A549 (cell line): ENCODE measurements around the gene BNC2. TPM values are rescaled to one million over a fixed set of nuclear protein-coding genes. Genes with fewer than 3 reads are reported as not detected.

Source experiments
- ATAC-seq, 2 experiments: fragments of 200-7000 bp in 1 of 2; fragments of >200 bp in 1 of 2; cut with Nextera tagmentation in 1 of 2; cut with Tn5 transposase in 1 of 2; 3 replicates each; pipeline versions ENCODE4 v1.8.0 to v1.9.1; 2018 to 2020; ENCODE audit warnings: mild to moderate bottlenecking in 1 of 2, moderate library complexity in 1 of 2
- CTCF ChIA-PET: fragments of 300-600 bp; sonication (Branson Sonifier 250); formaldehyde crosslinking; extraction: SDS; loops from one replicate; lab custom pipeline; 2021; ENCODE audit warnings: antibody characterized with exemption, inconsistent platforms; lab: Yijun Ruan, JAX
- POLR2A ChIA-PET: fragments of 350-600 bp; formaldehyde crosslinking; extraction: SDS; loops from one replicate; lab custom pipeline; 2021; ENCODE audit warnings: antibody characterized with exemption, inconsistent platforms; lab: Yijun Ruan, JAX
- DNase-seq, 2 experiments: peaks; one replicate each; pipeline versions ENCODE4 v3.0.0 to v3.0.0-alpha.2; 2011 to 2016; ENCODE audit warnings: low read depth in 1 of 2, low spot score in 1 of 2
- FAIRE-seq: peaks from 2 replicates; lab custom pipeline; 2011; peaks lifted over from hg19 to GRCh38; lab: Jason Lieb, UNC
- H3K27ac ChIP-seq, 2 experiments: fragments of >200 bp; sonication (Bioruptor Twin); formaldehyde crosslinking; 3 replicates each; pipeline ENCODE4 v1.5.1; 2016 to 2017
- H3K4me1 ChIP-seq: fragments of >200 bp; sonication (Bioruptor Twin); formaldehyde crosslinking; 3 replicates; pipeline ENCODE4 v1.6.1; 2016
- H3K4me2 ChIP-seq: fragments of >200 bp; sonication (Bioruptor Twin); formaldehyde crosslinking; 3 replicates; pipeline ENCODE4 v1.6.1; 2016
- H3K4me3 ChIP-seq: fragments of >200 bp; sonication (Bioruptor Twin); formaldehyde crosslinking; 3 replicates; pipeline ENCODE4 v1.5.1; 2016
- H3K9me3 ChIP-seq: fragments of >200 bp; sonication (Bioruptor Twin); formaldehyde crosslinking; 3 replicates; pipeline ENCODE4 v1.6.1; 2016
- BHLHE40 ChIP-seq: IDR thresholded peaks from 2 replicates; pipeline ENCODE4 v1.6.1; 2012; ENCODE audit warnings: low read depth, low read length, inconsistent platforms
- CBX2 ChIP-seq: fragments of 200-600 bp; sonication (generic); IDR thresholded peaks from 2 replicates; pipeline ENCODE4 v1.6.1; 2016; ENCODE audit warnings: low read depth, mild to moderate bottlenecking, borderline replicate concordance
- CEBPB ChIP-seq, 2 experiments: fragments of >200 bp in 1 of 2; sonication (Bioruptor Twin) in 1 of 2; formaldehyde crosslinking in 1 of 2; IDR thresholded peaks; 2 replicates each; pipeline ENCODE4 v1.6.1; 2012 to 2016
- E2F6 ChIP-seq: IDR thresholded peaks from 2 replicates; pipeline ENCODE4 v1.6.1; 2012; ENCODE audit warnings: low read depth, borderline replicate concordance
- EHF ChIP-seq: fragments of 250-450 bp; sonication (Bioruptor Pico); IDR thresholded peaks from 2 replicates; pipeline ENCODE4 v1.5.0; 2020; ENCODE audit warnings: mild to moderate bottlenecking
- ELK1 ChIP-seq: fragments of 150-350 bp; IDR thresholded peaks from 2 replicates; pipeline ENCODE4 v1.6.1; 2014; ENCODE audit warnings: low read depth, mild to moderate bottlenecking, low read length
- EP300 ChIP-seq, 2 experiments: fragments of >200 bp; sonication (Bioruptor Twin); formaldehyde crosslinking; IDR thresholded peaks; 2 replicates in 1 of 2; 3 replicates in 1 of 2; pipeline ENCODE4 v1.6.1; 2016 to 2017
- FOSB ChIP-seq: fragments of 250-450 bp; sonication (Bioruptor Pico); IDR thresholded peaks from 2 replicates; pipeline ENCODE4 v1.5.0; 2020; ENCODE audit warnings: mild to moderate bottlenecking, moderate library complexity
- HES2 ChIP-seq: fragments of >200 bp; sonication (Bioruptor Twin); formaldehyde crosslinking; IDR thresholded peaks from 2 replicates; pipeline ENCODE4 v1.6.1; 2016
- HOXA7 ChIP-seq: fragments of 250-450 bp; sonication (Bioruptor Pico); IDR thresholded peaks from 2 replicates; pipeline ENCODE4 v1.5.0; 2020; ENCODE audit warnings: mild to moderate bottlenecking, moderate library complexity
- HOXB13 ChIP-seq: fragments of 250-450 bp; sonication (Bioruptor Pico); IDR thresholded peaks from 2 replicates; pipeline ENCODE4 v1.5.0; 2020; ENCODE audit warnings: low read depth, mild to moderate bottlenecking, moderate library complexity
- JUN ChIP-seq, 2 experiments: fragments of >200 bp; sonication (Bioruptor Twin); formaldehyde crosslinking; IDR thresholded peaks; 2 replicates in 1 of 2; 3 replicates in 1 of 2; pipeline ENCODE4 v1.6.1; 2016 to 2017
- KDM1A ChIP-seq: fragments of 200-600 bp; sonication (generic); IDR thresholded peaks from 2 replicates; pipeline ENCODE4 v1.6.1; 2016; ENCODE audit warnings: low read depth, mild to moderate bottlenecking
- KDM5A ChIP-seq: fragments of 200-600 bp; sonication (generic); IDR thresholded peaks from 2 replicates; pipeline ENCODE4 v1.6.1; 2016; ENCODE audit warnings: antibody characterized with exemption, mild to moderate bottlenecking
- MAZ ChIP-seq: fragments of 150-350 bp; IDR thresholded peaks from 2 replicates; pipeline ENCODE4 v1.6.1; 2014; ENCODE audit warnings: antibody characterized with exemption, low read depth, low read length, borderline replicate concordance
- NR3C1 ChIP-seq: fragments of >200 bp; sonication (Bioruptor Twin); formaldehyde crosslinking; IDR thresholded peaks from 3 replicates; pipeline ENCODE4 v1.6.1; 2017
- PHF8 ChIP-seq: fragments of 200-600 bp; sonication (generic); IDR thresholded peaks from 2 replicates; pipeline ENCODE4 v1.6.1; 2016; ENCODE audit warnings: low read depth, mild to moderate bottlenecking, antibody characterized with exemption, moderate library complexity, borderline replicate concordance
- POLR2A ChIP-seq: IDR thresholded peaks from 2 replicates; pipeline ENCODE4 v1.6.1; 2012; ENCODE audit warnings: mild to moderate bottlenecking, low read length
- POLR2AphosphoS2 ChIP-seq: conservative IDR thresholded peaks from 2 replicates; pipeline ENCODE4 v1.6.1; 2012; ENCODE audit warnings: low read length, improper control_type of control experiment, inconsistent platforms
- RFX5 ChIP-seq: fragments of 450-650 bp; IDR thresholded peaks from 2 replicates; pipeline ENCODE4 v1.7.1; 2014; ENCODE audit warnings: antibody characterized with exemption, mild to moderate bottlenecking, moderate library complexity
- TP53 ChIP-seq: fragments of 250-450 bp; sonication (Bioruptor Pico); IDR thresholded peaks from 2 replicates; pipeline ENCODE4 v1.5.0; 2021; ENCODE audit warnings: mild to moderate bottlenecking, moderate library complexity
- USF2 ChIP-seq: fragments of 450-650 bp; IDR thresholded peaks from 2 replicates; pipeline ENCODE4 v1.6.1; 2014; ENCODE audit warnings: antibody characterized with exemption
- ZFP36 ChIP-seq: fragments of 450-650 bp; IDR thresholded peaks from 2 replicates; pipeline ENCODE4 v1.6.1; 2014; ENCODE audit warnings: borderline replicate concordance; ENCODE audit not compliant: partially characterized antibody
- ZNF302 ChIP-seq: fragments of 250-450 bp; sonication (Bioruptor Pico); IDR thresholded peaks from 2 replicates; pipeline ENCODE4 v1.9.0; 2021; ENCODE audit warnings: inconsistent platforms, mild to moderate bottlenecking, moderate library complexity
- ZSCAN20 ChIP-seq: fragments of 250-450 bp; sonication (Bioruptor Pico); IDR thresholded peaks from 2 replicates; pipeline ENCODE4 v1.8.0; 2022; ENCODE audit warnings: mild to moderate bottlenecking, moderate library complexity
- WGBS: methylation state at CpG from one replicate; pipeline ENCODE4 v1.1.6; 2017; ENCODE audit errors: missing lambda C conversion rate; 5-methylcytosine and 5-hydroxymethylcytosine counted together
- polyA plus RNA-seq, 4 experiments: library from polyadenylated mRNA; depleted of rRNA in 3 of 4; stranded (reverse); fragments of >200 nt; fragmentation: RNase III in 1 of 4; extraction: RNeasy Plus Mini Kit Qiagen cat#74134 plus additional on column Dnase treatment in 1 of 4; gene quantifications; 2 replicates in 3 of 4; 3 replicates in 1 of 4; pipeline ENCODE4 v1.2.3, GENCODE V29; 2011 to 2017
- TF ChIP-seq, protein P1 (sequence below): fragments of 250-450 bp; sonication (Bioruptor Pico); IDR thresholded peaks from 2 replicates; pipeline ENCODE4 v1.5.0; 2021; ENCODE audit warnings: mild to moderate bottlenecking, moderate library complexity, borderline replicate concordance

The BNC2 gene
- polyA plus RNA-seq, 2 of the 4 experiments (the other 2 are of a cell fraction): 6.2 to 7.5 TPM

DNA sequence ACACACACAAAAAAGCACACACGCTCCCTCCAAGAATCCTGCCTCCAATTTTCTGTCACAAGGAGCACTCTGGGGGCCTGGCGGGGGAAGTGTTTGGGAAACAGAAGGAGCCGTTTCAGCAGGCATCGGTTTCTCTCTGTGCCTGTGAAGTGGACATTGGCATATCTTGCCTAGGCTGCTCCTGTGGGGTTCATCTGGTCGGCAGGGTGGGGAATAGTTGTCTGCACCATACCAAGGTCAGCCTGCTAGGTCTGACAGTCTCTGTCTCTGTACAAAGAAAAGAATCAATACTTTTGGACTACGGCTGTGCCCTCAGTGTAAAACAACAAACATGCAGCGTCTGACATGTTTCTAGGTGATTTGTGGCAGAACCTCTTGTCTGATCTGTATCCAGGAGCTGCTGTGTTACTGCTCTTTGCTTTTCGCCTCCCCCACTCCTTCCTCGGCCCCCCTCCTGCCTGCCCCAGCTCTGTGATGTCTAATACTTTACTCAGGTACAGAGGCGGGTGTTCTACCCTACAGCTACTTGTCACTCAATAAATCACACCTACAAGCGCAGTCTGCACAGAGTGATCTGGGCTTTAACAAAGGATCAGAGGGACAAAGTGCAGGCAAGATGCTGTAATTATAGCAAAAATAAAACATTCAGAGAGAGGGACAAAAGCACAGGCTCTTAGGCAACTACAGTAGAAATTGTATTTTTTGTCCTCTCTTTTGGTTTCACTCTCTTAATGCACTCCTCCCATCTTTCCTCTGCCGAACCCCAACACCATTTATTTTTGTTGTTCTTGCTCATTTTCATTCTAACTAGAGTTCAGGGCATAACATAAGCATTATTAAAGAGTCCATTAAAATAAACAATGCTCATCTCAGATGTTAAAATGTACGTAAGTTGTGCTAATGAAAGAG is 216.7 kb downstream of the BNC2 start:
- peak; percentile 49 to 63; a peak in 5 of 6 replicates for ATAC-seq
- no peak overlapping the region for H3K4me3 ChIP-seq
- POLR2A ChIA-PET: no interaction called here
- TF ChIP-seq EP300 (IDR thresholded peaks at IDR 0.05) (no peak), JUN (IDR thresholded peaks at IDR 0.05) (no peak), ZSCAN20 (CRISPR knock-in tag) (no peak), CEBPB (IDR thresholded peaks at IDR 0.05) (no peak), BHLHE40 (no peak), EHF (CRISPR knock-in tag) (no peak), MAZ (no peak), HOXB13 (CRISPR knock-in tag) (no peak), FOSB (CRISPR knock-in tag) (no peak), RFX5 (no peak), ZNF302 (CRISPR knock-in tag) (no peak)
- TF ChIP-seq, protein P1, sequence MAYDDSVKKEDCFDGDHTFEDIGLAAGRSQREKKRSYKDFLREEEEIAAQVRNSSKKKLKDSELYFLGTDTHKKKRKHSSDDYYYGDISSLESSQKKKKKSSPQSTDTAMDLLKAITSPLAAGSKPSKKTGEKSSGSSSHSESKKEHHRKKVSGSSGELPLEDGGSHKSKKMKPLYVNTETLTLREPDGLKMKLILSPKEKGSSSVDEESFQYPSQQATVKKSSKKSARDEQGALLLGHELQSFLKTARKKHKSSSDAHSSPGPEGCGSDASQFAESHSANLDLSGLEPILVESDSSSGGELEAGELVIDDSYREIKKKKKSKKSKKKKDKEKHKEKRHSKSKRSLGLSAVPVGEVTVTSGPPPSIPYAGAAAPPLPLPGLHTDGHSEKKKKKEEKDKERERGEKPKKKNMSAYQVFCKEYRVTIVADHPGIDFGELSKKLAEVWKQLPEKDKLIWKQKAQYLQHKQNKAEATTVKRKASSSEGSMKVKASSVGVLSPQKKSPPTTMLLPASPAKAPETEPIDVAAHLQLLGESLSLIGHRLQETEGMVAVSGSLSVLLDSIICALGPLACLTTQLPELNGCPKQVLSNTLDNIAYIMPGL (CRISPR knock-in tag): no peak
- TF ChIP-seq, all 56 proteins: peak for 0
- Histone ChIP-seq H3K27ac (peak overlapping the region in 1 of 2 experiments; percentile 63; a peak in 3 of 6 replicates), H3K4me2 (peak overlapping the region; percentile 57), H3K9me3 (no peaks in the 10 kb centered on the region), H3K4me1 (peaks cover 24% of the 10 kb centered on the region)
- CTCF ChIA-PET: interaction anchor here (0.7 to 1.4 kb wide), 2 partner anchors 17 to 91 kb away, joined by 3 to 4 read pairs; no protein-coding TSS in a partner anchor
- 64% methylated on average over 13 of the region's 13 CpGs for WGBS
- DNase-seq (no peak), FAIRE-seq (no peak)

GRCh38 chr9:16652582-16652981 is 217.9 kb downstream of the BNC2 start:
- FAIRE-seq (no peak), ATAC-seq (no peak), DNase-seq (no peak)
- no peak for TF ChIP-seq E2F6
- no peak for TF ChIP-seq HES2
- no peak for TF ChIP-seq POLR2AphosphoS2
- TF ChIP-seq TP53 (CRISPR knock-in tag): no peak
- no peak for TF ChIP-seq ZFP36
- no peak for TF ChIP-seq HOXA7 (CRISPR knock-in tag)
- no peak for TF ChIP-seq USF2
- TF ChIP-seq ELK1: no peak
- no peak for TF ChIP-seq RFX5
- no peak for TF ChIP-seq MAZ
- no peak for TF ChIP-seq CBX2
- TF ChIP-seq EHF (CRISPR knock-in tag): no peak
- TF ChIP-seq POLR2A: no peak
- no peak for TF ChIP-seq PHF8
- no peak for TF ChIP-seq KDM1A
- TF ChIP-seq NR3C1: no peak
- no peak for TF ChIP-seq KDM5A
- TF ChIP-seq CEBPB (IDR thresholded peaks at IDR 0.05): no peak
- H3K4me3 ChIP-seq: no peak overlapping the region
- peaks cover 24% of the 10 kb centered on the region for H3K4me1 ChIP-seq
- H3K27ac ChIP-seq: no peak overlapping the region
- CTCF ChIA-PET: interaction anchor here (1.4 kb wide), 1 partner anchor 18 kb away, joined by 3 read pairs; no protein-coding TSS in a partner anchor
- WGBS: 64% methylated on average over 4 of the region's 4 CpGs
- no peaks in the 10 kb centered on the region for H3K9me3 ChIP-seq
- H3K4me2 ChIP-seq: 0 out of 3 replicates have a peak overlapping the region, but pooled peaks have one; percentile 14
- POLR2A ChIA-PET: no interaction called here
